ENCODE data around the gene TM9SF1. TPM values are rescaled to one million over a fixed set of nuclear protein-coding genes. Genes with fewer than 3 reads are reported as not detected.
A peak's percentile ranks its signal among the peaks of the same experiment; 100 is the strongest.

TM9SF1 gene
- total and polyA plus RNA-seq, 2 of the 13 experiments (the other 11 are each of a cell fraction or from before 2014, with no cell fraction given), result 83.2 to 110 TPM

DNA sequence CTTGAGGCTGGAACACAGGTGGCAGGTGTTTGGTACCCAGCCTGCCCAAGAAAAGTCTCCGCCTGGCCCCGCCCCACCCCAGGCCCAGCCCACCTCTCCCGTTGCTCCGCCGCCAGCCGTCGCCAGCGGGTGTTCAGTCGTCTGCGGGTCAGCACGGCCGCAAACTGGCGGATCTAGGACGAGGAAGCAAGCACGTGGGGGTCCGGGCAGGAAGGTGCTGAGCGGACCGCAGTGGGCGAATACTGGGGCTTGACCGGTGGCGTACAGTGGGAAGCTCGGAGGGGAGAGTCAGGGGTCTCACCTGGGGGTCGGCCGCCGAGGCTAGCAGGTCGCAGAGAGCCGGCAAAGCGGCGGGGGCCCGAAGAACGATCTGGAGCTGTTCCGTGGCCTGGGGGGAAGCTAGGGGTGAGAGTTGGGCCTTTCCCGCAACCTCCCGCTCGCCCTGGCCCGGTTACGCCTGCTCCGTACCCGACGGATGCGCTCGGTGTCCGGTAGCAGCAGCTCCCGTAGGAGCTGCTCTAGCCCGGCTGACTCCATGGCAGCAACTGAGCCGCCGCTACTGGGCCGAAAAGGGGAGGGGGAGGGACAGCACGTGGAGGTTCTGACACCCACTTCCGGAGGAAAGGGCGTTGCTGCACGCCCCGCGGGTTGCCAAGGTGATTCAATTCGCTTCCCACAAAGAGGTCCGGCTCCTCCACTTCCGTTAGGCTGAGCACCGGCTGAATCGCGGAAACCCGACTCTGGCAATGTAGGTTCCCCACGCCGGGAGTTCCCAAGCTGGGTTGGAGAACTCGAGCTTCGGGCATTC lies 6.8 kb downstream of the TM9SF1 start, which contains the start of gene IPO4 (continued):
- peak; percentile 94 for TF ChIP-seq NFKB2 (CRISPR knock-in tag; IDR thresholded peaks at IDR 0.05; ENCODE audit: borderline replicate concordance)
- TF ChIP-seq SRSF9 (IDR thresholded peaks at IDR 0.05; ENCODE audit: borderline replicate concordance, insufficient read depth, low read depth, low read length, poor library complexity, severe bottlenecking), result no peak
- TF ChIP-seq, protein P1, sequence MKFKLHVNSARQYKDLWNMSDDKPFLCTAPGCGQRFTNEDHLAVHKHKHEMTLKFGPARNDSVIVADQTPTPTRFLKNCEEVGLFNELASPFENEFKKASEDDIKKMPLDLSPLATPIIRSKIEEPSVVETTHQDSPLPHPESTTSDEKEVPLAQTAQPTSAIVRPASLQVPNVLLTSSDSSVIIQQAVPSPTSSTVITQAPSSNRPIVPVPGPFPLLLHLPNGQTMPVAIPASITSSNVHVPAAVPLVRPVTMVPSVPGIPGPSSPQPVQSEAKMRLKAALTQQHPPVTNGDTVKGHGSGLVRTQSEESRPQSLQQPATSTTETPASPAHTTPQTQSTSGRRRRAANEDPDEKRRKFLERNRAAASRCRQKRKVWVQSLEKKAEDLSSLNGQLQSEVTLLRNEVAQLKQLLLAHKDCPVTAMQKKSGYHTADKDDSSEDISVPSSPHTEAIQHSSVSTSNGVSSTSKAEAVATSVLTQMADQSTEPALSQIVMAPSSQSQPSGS (CRISPR knock-in tag; IDR thresholded peaks at IDR 0.05), result peak; percentile 98; the same call in 1 of the 2 replicates
- peak; percentile 94 for TF ChIP-seq NKX3-1 (CRISPR knock-in tag; IDR thresholded peaks at IDR 0.05)
- TF ChIP-seq ZNF615 (CRISPR knock-in tag; IDR thresholded peaks at IDR 0.05; ENCODE audit: borderline replicate concordance), result no peak
- TF ChIP-seq SRY (CRISPR knock-in tag; IDR thresholded peaks at IDR 0.05), result no peak
- peak; percentile 84 for TF ChIP-seq FOXJ3 (CRISPR knock-in tag; IDR thresholded peaks at IDR 0.05; ENCODE audit: borderline replicate concordance)
- TF ChIP-seq JARID2 (CRISPR knock-in tag; IDR thresholded peaks at IDR 0.05; ENCODE audit: insufficient replicate concordance), result no peak
- TF ChIP-seq PHF20 (CRISPR knock-in tag; IDR thresholded peaks at IDR 0.05), result no peak
- TF ChIP-seq ZMYM2 (CRISPR knock-in tag; IDR thresholded peaks at IDR 0.05), result 0 out of 2 replicates have a peak, but pooled peaks have one; percentile 37
- TF ChIP-seq EED (CRISPR knock-in tag; IDR thresholded peaks at IDR 0.05), result peak; percentile 100
- peak; percentile 98 for TF ChIP-seq KLF6 (CRISPR knock-in tag; IDR thresholded peaks at IDR 0.05)
- TF ChIP-seq, protein P2, sequence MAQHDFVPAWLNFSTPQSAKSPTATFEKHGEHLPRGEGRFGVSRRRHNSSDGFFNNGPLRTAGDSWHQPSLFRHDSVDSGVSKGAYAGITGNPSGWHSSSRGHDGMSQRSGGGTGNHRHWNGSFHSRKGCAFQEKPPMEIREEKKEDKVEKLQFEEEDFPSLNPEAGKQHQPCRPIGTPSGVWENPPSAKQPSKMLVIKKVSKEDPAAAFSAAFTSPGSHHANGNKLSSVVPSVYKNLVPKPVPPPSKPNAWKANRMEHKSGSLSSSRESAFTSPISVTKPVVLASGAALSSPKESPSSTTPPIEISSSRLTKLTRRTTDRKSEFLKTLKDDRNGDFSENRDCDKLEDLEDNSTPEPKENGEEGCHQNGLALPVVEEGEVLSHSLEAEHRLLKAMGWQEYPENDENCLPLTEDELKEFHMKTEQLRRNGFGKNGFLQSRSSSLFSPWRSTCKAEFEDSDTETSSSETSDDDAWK (CRISPR knock-in tag; IDR thresholded peaks at IDR 0.05), result no peak
- TF ChIP-seq, protein P3, sequence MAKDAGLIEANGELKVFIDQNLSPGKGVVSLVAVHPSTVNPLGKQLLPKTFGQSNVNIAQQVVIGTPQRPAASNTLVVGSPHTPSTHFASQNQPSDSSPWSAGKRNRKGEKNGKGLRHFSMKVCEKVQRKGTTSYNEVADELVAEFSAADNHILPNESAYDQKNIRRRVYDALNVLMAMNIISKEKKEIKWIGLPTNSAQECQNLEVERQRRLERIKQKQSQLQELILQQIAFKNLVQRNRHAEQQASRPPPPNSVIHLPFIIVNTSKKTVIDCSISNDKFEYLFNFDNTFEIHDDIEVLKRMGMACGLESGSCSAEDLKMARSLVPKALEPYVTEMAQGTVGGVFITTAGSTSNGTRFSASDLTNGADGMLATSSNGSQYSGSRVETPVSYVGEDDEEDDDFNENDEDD (CRISPR knock-in tag; IDR thresholded peaks at IDR 0.05; ENCODE audit: borderline replicate concordance), result peak; percentile 96
- peak; percentile 94 for TF ChIP-seq NCOR1 (IDR thresholded peaks at IDR 0.05; ENCODE audit: borderline replicate concordance, low read length)
- TF ChIP-seq, protein P4, sequence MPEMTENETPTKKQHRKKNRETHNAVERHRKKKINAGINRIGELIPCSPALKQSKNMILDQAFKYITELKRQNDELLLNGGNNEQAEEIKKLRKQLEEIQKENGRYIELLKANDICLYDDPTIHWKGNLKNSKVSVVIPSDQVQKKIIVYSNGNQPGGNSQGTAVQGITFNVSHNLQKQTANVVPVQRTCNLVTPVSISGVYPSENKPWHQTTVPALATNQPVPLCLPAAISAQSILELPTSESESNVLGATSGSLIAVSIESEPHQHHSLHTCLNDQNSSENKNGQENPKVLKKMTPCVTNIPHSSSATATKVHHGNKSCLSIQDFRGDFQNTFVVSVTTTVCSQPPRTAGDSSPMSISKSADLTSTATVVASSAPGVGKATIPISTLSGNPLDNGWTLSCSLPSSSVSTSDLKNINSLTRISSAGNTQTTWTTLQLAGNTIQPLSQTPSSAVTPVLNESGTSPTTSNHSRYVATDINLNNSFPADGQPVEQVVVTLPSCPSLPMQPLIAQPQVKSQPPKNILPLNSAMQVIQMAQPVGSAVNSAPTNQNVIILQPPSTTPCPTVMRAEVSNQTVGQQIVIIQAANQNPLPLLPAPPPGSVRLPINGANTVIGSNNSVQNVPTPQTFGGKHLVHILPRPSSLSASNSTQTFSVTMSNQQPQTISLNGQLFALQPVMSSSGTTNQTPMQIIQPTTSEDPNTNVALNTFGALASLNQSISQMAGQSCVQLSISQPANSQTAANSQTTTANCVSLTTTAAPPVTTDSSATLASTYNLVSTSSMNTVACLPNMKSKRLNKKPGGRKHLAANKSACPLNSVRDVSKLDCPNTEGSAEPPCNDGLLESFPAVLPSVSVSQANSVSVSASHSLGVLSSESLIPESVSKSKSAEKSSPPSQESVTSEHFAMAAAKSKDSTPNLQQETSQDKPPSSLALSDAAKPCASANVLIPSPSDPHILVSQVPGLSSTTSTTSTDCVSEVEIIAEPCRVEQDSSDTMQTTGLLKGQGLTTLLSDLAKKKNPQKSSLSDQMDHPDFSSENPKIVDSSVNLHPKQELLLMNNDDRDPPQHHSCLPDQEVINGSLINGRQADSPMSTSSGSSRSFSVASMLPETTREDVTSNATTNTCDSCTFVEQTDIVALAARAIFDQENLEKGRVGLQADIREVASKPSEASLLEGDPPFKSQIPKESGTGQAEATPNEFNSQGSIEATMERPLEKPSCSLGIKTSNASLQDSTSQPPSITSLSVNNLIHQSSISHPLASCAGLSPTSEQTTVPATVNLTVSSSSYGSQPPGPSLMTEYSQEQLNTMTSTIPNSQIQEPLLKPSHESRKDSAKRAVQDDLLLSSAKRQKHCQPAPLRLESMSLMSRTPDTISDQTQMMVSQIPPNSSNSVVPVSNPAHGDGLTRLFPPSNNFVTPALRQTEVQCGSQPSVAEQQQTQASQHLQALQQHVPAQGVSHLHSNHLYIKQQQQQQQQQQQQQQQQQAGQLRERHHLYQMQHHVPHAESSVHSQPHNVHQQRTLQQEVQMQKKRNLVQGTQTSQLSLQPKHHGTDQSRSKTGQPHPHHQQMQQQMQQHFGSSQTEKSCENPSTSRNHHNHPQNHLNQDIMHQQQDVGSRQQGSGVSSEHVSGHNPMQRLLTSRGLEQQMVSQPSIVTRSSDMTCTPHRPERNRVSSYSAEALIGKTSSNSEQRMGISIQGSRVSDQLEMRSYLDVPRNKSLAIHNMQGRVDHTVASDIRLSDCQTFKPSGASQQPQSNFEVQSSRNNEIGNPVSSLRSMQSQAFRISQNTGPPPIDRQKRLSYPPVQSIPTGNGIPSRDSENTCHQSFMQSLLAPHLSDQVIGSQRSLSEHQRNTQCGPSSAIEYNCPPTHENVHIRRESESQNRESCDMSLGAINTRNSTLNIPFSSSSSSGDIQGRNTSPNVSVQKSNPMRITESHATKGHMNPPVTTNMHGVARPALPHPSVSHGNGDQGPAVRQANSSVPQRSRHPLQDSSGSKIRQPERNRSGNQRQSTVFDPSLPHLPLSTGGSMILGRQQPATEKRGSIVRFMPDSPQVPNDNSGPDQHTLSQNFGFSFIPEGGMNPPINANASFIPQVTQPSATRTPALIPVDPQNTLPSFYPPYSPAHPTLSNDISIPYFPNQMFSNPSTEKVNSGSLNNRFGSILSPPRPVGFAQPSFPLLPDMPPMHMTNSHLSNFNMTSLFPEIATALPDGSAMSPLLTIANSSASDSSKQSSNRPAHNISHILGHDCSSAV (CRISPR knock-in tag; IDR thresholded peaks at IDR 0.05; ENCODE audit: borderline replicate concordance), result peak; percentile 97; the same call in 1 of the 2 replicates
